SKM-1 (cell line): Measurements from ENCODE around the gene LRRC72.

Source experiments
- DNase-seq: peaks from one replicate; lab custom pipeline; 2025; ENCODE audit not compliant: unreplicated experiment; lab: John Stamatoyannopoulos, UW

The LRRC72 gene

GRCh38 chr7:16616542-16616941, 89.9 kb downstream of the LRRC72 start:
- DNase-seq = no peak

- no peak for DNase-seq
Measured at GRCh38 chr7:16619979-16620408, 93.4 kb downstream of the LRRC72 start.

GRCh38 chr7:16626388-16626787, 99.8 kb downstream of the LRRC72 start:
- no peak for DNase-seq

GRCh38 chr7:16627236-16627635, 100.6 kb downstream of the LRRC72 start:
- DNase-seq = no peak

- DNase-seq = no peak
Measured at GRCh38 chr7:16630654-16631053, 104.0 kb downstream of the LRRC72 start.
